ENCODE results near the gene SPEM1. TPM values are rescaled to one million over a fixed set of nuclear protein-coding genes. Genes with fewer than 3 reads are reported as not detected.
A peak's percentile ranks its signal among the peaks of the same experiment; 100 is the strongest.

Gene SPEM1
- polyA plus RNA-seq, 1 donor (not counting 4 experiments of a cell fraction or from before 2014, with no cell fraction given) = not detected

DNA sequence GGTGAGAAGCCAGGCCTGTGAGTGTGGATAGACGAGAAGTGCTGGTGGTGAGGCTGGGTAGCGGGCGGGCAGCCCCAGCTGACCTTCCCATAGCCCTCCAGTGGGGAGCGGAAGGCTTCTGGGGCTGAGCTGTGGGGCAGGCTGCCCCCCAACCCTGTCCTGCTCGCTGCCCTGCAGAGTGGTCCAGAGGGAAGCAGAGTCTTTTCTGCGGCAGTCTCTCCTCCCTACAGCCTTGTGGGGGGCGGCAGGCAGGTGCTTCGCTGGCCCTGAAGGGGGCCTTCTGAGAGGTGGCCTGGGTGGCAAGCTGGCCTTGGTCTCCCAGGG is 8.7 kb upstream of the SPEM1 start:
- Histone ChIP-seq H3K9me1 (ENCODE audit: control insufficient read depth, extremely low read depth, insufficient read depth, low read length) (no peaks in the 10 kb centered on the region), H3K4me1 (ENCODE audit: control insufficient read depth, extremely low read depth, insufficient read depth, low read length) (peaks cover 8% of the 10 kb centered on the region), H3K4me3 (ENCODE audit: control insufficient read depth in 2 of 3, extremely low read depth in 1 of 3, insufficient read depth in 2 of 3, low read depth in 1 of 3, low read length in 3 of 3) (no peak overlapping the region), H3K4me2 (ENCODE audit: control insufficient read depth, extremely low read depth, insufficient read depth, low read depth, low read length) (no peak overlapping the region), H3K27ac (ENCODE audit: control insufficient read depth, insufficient read depth, low read length) (no peak overlapping the region), H3K36me3 (ENCODE audit: control insufficient read depth in 2 of 2, extremely low read depth in 1 of 2, insufficient read depth in 2 of 2, low read length in 2 of 2) (peaks cover 0 to 5% of the 10 kb centered on the region in 2 experiments), H2AFZ (ENCODE audit: control insufficient read depth, low read length) (no peak overlapping the region), H3K79me2 (ENCODE audit: control insufficient read depth, insufficient read depth, low read length) (no peaks in the 10 kb centered on the region), H3K27me3 (ENCODE audit: control insufficient read depth, extremely low read depth, insufficient read depth, low read length) (no peaks in the 10 kb centered on the region), H4K20me1 (ENCODE audit: control insufficient read depth, extremely low read depth, insufficient read depth, low read length) (no peaks in the 10 kb centered on the region), H3K9me3 (ENCODE audit: control insufficient read depth, low read depth, low read length) (no peaks in the 10 kb centered on the region), H3K9ac (ENCODE audit: control insufficient read depth, extremely low read depth, insufficient read depth, low read length) (no peak overlapping the region)
- dilution Hi-C loops (cut with MboI; ENCODE audit: extremely low pct_ligation_motif_present, low sequenced_read_pairs) = no loop called here
- TF ChIP-seq CTCF (optimal IDR thresholded peaks at IDR 0.05 in 1 of 3, IDR thresholded peaks at IDR 0.05 in 1 of 3, conservative IDR thresholded peaks at IDR 0.05 in 1 of 3; ENCODE audit: extremely low read depth in 1 of 3, insufficient read depth in 2 of 3, low read length in 3 of 3) = no peak
- no peak for TF ChIP-seq EZH2 (IDR thresholded peaks at IDR 0.05; ENCODE audit: low read length)
- no peak for FAIRE-seq
- no peak for DNase-seq (ENCODE audit: low read depth, low spot score)

DNA sequence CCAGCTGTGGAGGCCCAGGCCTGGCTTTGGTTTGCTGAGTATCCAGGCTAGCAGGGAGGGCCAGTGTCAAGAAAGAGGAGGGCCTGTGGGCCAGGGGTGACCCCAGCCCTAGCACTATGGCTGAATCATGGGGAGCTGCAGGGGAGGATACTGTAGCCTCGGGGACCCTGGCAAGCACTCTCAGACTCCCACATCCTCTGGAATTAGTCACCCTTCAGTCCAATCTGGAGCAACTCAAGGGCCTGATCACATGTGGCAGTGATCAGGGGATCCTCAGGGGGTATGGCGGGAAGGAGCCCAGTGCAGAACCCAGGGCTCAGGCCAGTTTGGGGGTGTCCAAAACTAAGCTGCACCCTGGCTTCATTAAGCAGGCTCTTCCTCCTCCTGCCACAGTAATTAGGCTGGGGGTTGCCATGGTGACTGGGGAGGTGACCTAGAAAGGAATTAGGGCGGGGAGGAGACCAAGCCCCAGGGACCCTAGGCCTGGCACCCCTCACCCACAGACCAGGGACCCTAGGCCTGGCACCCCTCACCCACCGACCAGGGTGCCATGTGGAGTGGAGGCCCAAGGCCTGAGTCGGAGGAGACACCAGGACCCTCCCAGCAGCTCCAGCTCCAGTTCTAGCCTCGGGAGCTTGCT is 6.7 kb upstream of the SPEM1 start:
- Histone ChIP-seq H3K27ac (ENCODE audit: control insufficient read depth, insufficient read depth, low read length) (no peak overlapping the region), H3K9me1 (ENCODE audit: control insufficient read depth, extremely low read depth, insufficient read depth, low read length) (no peaks in the 10 kb centered on the region), H3K9me3 (ENCODE audit: control insufficient read depth, low read depth, low read length) (no peaks in the 10 kb centered on the region), H2AFZ (ENCODE audit: control insufficient read depth, low read length) (no peak overlapping the region), H3K4me3 (ENCODE audit: control insufficient read depth in 2 of 3, extremely low read depth in 1 of 3, insufficient read depth in 2 of 3, low read depth in 1 of 3, low read length in 3 of 3) (no peak overlapping the region), H3K27me3 (ENCODE audit: control insufficient read depth, extremely low read depth, insufficient read depth, low read length) (no peaks in the 10 kb centered on the region), H3K4me1 (ENCODE audit: control insufficient read depth, extremely low read depth, insufficient read depth, low read length) (peaks cover 8% of the 10 kb centered on the region), H3K4me2 (ENCODE audit: control insufficient read depth, extremely low read depth, insufficient read depth, low read depth, low read length) (peak overlapping the region; percentile 25), H3K36me3 (ENCODE audit: control insufficient read depth in 2 of 2, extremely low read depth in 1 of 2, insufficient read depth in 2 of 2, low read length in 2 of 2) (peaks cover 0 to 8% of the 10 kb centered on the region in 2 experiments), H4K20me1 (ENCODE audit: control insufficient read depth, extremely low read depth, insufficient read depth, low read length) (no peaks in the 10 kb centered on the region), H3K79me2 (ENCODE audit: control insufficient read depth, insufficient read depth, low read length) (no peaks in the 10 kb centered on the region), H3K9ac (ENCODE audit: control insufficient read depth, extremely low read depth, insufficient read depth, low read length) (no peak overlapping the region)
- no peak for DNase-seq (ENCODE audit: low read depth, low spot score)
- no peak for FAIRE-seq
- dilution Hi-C loops (cut with MboI; ENCODE audit: extremely low pct_ligation_motif_present, low sequenced_read_pairs) = no loop called here
- no peak for TF ChIP-seq CTCF (optimal IDR thresholded peaks at IDR 0.05 in 1 of 3, IDR thresholded peaks at IDR 0.05 in 1 of 3, conservative IDR thresholded peaks at IDR 0.05 in 1 of 3; ENCODE audit: extremely low read depth in 1 of 3, insufficient read depth in 2 of 3, low read length in 3 of 3)
- TF ChIP-seq EZH2 (IDR thresholded peaks at IDR 0.05; ENCODE audit: low read length) = no peak

Measured in keratinocyte (primary cell).